Activated T-helper 2 cell treated with anti-CD3 and anti-CD28 coated beads, Interferon-gamma antibody, Interleukin-2, Interleukin-4, amounts not matched to agents 10 μg/mL and 5 μg/mL and 100 μg/mL, durations not matched to agents 14 hours and 24 hours and 36 hours (primary cell): Measurements from ENCODE around the gene ATL2. TPM values are rescaled to one million over a fixed set of nuclear protein-coding genes. Genes with fewer than 3 reads are reported as not detected.
"Not testable (repeated sequence)": the region's sequence is repeated elsewhere in the genome, so short reads cannot be mapped to it uniquely, and the experiment has no call there.

Source experiments
- DNase-seq: peaks from one replicate; pipeline ENCODE4 v3.0.0; 2021; ENCODE audit warnings: low spot score
- H3K27ac Mint-ChIP-seq: one replicate; pipeline ENCODE4 v1.8.0; 2021; ENCODE audit warnings: mixed read lengths
- H3K27me3 Mint-ChIP-seq: one replicate; pipeline ENCODE4 v1.8.0; 2021; ENCODE audit warnings: low read depth, mixed read lengths
- H3K36me3 Mint-ChIP-seq: one replicate; pipeline ENCODE4 v1.8.0; 2021; ENCODE audit warnings: low read depth, mixed read lengths
- H3K4me1 Mint-ChIP-seq: one replicate; pipeline ENCODE4 v1.8.0; 2021; ENCODE audit warnings: low read depth, mixed read lengths
- H3K4me3 Mint-ChIP-seq: one replicate; pipeline ENCODE4 v1.8.0; 2021; ENCODE audit warnings: low read depth, mild to moderate bottlenecking, moderate library complexity, mixed read lengths
- H3K9me3 Mint-ChIP-seq: one replicate; pipeline ENCODE4 v1.8.0; 2021; ENCODE audit warnings: mixed read lengths
- intact Hi-C: fragments of 100-400 bp; cut with micrococcal nuclease; formaldehyde crosslinking; loops from one replicate; pipeline ENCODE4 v1.15.1; 2023
- total RNA-seq: library from RNA; stranded (reverse); gene quantifications from 2 replicates; pipeline ENCODE4 v1.2.3, GENCODE V29; 2022

Gene ATL2
- total RNA-seq, 1 donor from 2014 or later, result 57.1 TPM

- no peak for DNase-seq
- intact Hi-C loops, result no loop called here
- Mint-ChIP-seq H3K9me3 (no peaks in the 10 kb centered on the region), H3K27me3 (no peaks in the 10 kb centered on the region), H3K4me3 (no peak overlapping the region), H3K36me3 (peaks cover 83% of the 10 kb centered on the region), H3K27ac (no peak overlapping the region), H3K4me1 (peaks cover 35% of the 10 kb centered on the region)
Measured at GRCh38 chr2:38301969-38302702, 74.9 kb downstream of the ATL2 start.

DNA sequence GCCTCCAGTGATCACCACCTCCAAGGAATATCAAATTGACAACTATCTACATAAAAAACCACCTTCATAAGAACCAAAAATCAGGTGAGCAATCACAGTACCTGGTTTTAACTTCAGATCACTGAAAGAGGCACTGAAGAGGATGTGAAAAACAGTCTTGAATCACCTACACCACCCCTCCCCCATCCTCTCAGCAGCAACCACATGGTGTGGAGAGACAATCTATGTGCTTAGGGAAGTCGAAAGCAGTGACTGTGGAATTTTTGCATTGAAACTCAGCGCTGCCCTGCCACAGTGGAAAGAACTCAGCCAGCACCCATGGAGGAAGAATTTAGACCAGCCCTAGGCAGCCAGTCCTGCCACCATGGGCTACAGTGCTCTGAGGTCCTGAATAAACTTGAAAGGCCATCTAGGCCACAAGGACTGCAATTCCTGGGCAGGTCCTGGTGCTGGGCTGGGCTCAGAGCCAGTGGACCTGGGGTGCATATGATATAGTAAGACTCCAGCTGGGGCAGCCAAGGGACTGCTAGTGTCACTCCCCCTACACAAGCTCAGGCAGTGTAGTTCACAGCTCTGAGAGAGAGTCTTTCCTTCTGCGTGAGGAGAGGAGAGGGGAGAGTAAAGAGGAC is 75.6 kb downstream of the ATL2 start:
- Mint-ChIP-seq H3K4me3 (no peak overlapping the region), H3K4me1 (peaks cover 35% of the 10 kb centered on the region), H3K27ac (peak overlapping the region; percentile 39), H3K9me3 (no peaks in the 10 kb centered on the region), H3K36me3 (peaks cover 83% of the 10 kb centered on the region), H3K27me3 (no peaks in the 10 kb centered on the region)
- DNase-seq, result no peak
- intact Hi-C loops, result no loop called here

GRCh38 chr2:38298539-38298938 is 78.5 kb downstream of the ATL2 start:
- DNase-seq, result no peak
- H3K4me1 Mint-ChIP-seq, result peaks cover 24% of the 10 kb centered on the region
- intact Hi-C loops, result no loop called here
- peaks cover 70% of the 10 kb centered on the region for H3K36me3 Mint-ChIP-seq
- H3K4me3 Mint-ChIP-seq, result no peak overlapping the region
- H3K27ac Mint-ChIP-seq, result peak overlapping the region; percentile 5
- no peaks in the 10 kb centered on the region for H3K9me3 Mint-ChIP-seq
- no peaks in the 10 kb centered on the region for H3K27me3 Mint-ChIP-seq

- Mint-ChIP-seq H3K27me3 (no peaks in the 10 kb centered on the region), H3K9me3 (no peaks in the 10 kb centered on the region), H3K4me1 (peaks cover 10% of the 10 kb centered on the region), H3K36me3 (peaks cover 52% of the 10 kb centered on the region), H3K27ac (no peak overlapping the region), H3K4me3 (no peak overlapping the region)
- no peak for DNase-seq
- intact Hi-C loops, result no loop called here
Measured at GRCh38 chr2:38296197-38296780, 80.8 kb downstream of the ATL2 start.

- H3K36me3 Mint-ChIP-seq, result peaks cover 41% of the 10 kb centered on the region
- H3K9me3 Mint-ChIP-seq, result no peaks in the 10 kb centered on the region
- H3K4me3 Mint-ChIP-seq, result no peak overlapping the region
- intact Hi-C loops, result no loop called here
- H3K4me1 Mint-ChIP-seq, result peaks cover 7% of the 10 kb centered on the region
- H3K27ac Mint-ChIP-seq, result no peak overlapping the region
- DNase-seq, result no peak
- peaks cover 4% of the 10 kb centered on the region for H3K27me3 Mint-ChIP-seq
Measured at GRCh38 chr2:38294597-38294996, 82.5 kb downstream of the ATL2 start.

DNA sequence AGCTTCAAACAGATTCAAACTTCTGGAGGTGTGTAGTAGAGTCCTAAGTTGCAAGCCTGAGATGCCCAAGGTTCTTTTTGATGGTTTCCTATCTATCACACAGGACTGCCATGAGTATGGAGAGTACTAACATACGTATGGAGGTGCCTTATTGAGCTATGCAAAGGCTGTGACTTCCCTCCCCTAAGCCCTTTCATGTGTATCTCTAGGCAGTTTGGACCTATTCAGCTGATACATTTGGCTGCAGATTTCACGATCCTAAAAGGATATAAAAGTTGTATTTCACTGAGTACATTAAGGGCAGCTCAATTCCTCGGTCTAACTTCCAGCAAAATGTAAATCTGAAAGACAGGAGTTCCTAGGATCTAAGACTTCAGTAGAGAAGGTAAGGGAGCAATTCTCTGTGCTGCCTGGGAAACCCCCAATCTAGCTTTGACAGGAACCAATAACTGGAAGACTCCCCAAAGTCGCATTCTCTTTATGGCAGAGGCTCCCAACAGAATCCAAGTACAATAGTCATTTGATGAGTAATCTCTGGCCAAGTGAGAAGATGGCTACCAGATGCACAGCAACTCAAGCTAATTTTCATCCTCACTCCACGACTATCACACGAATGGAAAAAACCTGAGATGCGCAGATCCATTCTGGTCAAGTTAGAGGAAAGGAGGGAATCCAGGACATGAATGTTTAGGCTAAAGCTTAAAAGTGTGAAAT is 83.8 kb downstream of the ATL2 start:
- Mint-ChIP-seq H3K4me1 (peaks cover 1% of the 10 kb centered on the region), H3K9me3 (no peaks in the 10 kb centered on the region), H3K27me3 (peaks cover 12% of the 10 kb centered on the region), H3K36me3 (peaks cover 30% of the 10 kb centered on the region), H3K4me3 (no peak overlapping the region), H3K27ac (no peak overlapping the region)
- intact Hi-C loops, result no loop called here
- DNase-seq, result no peak

GRCh38 chr2:38290332-38290731 is 86.7 kb downstream of the ATL2 start:
- Mint-ChIP-seq H3K27me3 (peaks cover 26% of the 10 kb centered on the region), H3K36me3 (peaks cover 2% of the 10 kb centered on the region), H3K9me3 (no peaks in the 10 kb centered on the region), H3K4me1 (peaks cover 2% of the 10 kb centered on the region), H3K4me3 (no peak overlapping the region), H3K27ac (no peak overlapping the region)
- DNase-seq, result no peak
- intact Hi-C loops, result no loop called here

GRCh38 chr2:38284971-38285370 is 92.1 kb downstream of the ATL2 start:
- no peak overlapping the region for H3K4me3 Mint-ChIP-seq
- no peaks in the 10 kb centered on the region for H3K9me3 Mint-ChIP-seq
- DNase-seq, result no peak
- intact Hi-C loops, result no loop called here
- H3K36me3 Mint-ChIP-seq, result no peaks in the 10 kb centered on the region
- peaks cover 7% of the 10 kb centered on the region for H3K4me1 Mint-ChIP-seq
- H3K27ac Mint-ChIP-seq, result no peak overlapping the region
- peaks cover 40% of the 10 kb centered on the region for H3K27me3 Mint-ChIP-seq

DNA sequence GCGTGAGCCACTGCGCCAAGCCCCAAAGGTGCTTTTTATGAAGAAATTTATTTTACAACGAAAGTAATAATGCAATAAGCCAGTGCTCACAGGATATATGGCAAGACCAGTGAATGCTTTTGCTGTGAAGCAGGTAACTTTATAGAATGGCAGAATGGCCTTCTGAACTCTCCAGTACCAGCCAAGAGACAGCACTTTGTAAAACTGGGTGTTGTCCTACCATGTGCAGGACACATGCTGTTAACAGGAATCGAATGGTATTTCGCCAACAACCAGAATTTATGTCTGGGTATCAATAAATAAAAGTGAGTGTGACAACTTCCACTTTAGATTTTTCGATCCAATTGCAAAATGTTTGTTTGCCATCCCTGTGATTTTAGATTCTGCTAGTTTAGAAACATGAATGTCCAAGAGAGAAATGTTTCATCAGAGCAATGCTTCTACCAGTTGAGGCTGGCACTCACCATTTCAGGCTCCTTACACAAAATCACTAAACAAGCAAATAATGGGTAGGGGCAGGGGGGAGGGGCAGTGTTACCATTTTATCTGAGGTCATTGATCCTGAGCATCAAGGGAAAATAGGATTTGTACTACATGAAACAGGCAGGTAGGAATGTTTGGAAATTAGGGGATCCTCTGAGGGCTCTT is 95.9 kb downstream of the ATL2 start:
- DNase-seq, result no peak
- Mint-ChIP-seq H3K4me3 (no peak overlapping the region), H3K9me3 (no peaks in the 10 kb centered on the region), H3K36me3 (no peaks in the 10 kb centered on the region), H3K4me1 (peaks cover 12% of the 10 kb centered on the region), H3K27ac (no peak overlapping the region), H3K27me3 (peaks cover 17% of the 10 kb centered on the region)
- intact Hi-C loops, result no loop called here

DNA sequence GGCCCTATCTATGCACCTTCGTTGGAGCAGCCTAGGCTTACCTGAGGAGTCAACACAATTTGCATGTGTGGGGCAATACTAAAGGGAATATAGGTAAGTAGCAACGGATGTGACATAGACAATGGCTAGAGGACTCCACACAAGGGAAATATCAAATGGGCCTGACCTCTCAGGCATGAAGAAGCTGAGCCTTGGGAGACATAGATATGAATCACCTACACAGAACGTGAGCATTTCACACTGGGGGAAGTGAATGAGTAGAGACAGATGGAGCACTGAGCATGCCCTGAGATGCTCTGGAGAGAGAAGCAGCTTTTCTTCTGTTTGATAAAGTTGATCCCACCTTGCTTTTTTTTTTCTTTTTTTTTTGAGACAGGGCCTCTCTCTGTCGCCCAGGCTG is 97.9 kb downstream of the ATL2 start:
- H3K27ac Mint-ChIP-seq, result no peak overlapping the region
- H3K4me3 Mint-ChIP-seq, result no peak overlapping the region
- intact Hi-C loops, result no loop called here
- no peaks in the 10 kb centered on the region for H3K9me3 Mint-ChIP-seq
- H3K4me1 Mint-ChIP-seq, result peaks cover 14% of the 10 kb centered on the region
- no peaks in the 10 kb centered on the region for H3K36me3 Mint-ChIP-seq
- H3K27me3 Mint-ChIP-seq, result peaks cover 18% of the 10 kb centered on the region
- DNase-seq, result no peak

- DNase-seq, intact Hi-C loops, H3K27ac Mint-ChIP-seq, H3K36me3 Mint-ChIP-seq, H3K9me3 Mint-ChIP-seq, H3K27me3 Mint-ChIP-seq, H3K4me3 Mint-ChIP-seq: not testable (repeated sequence)
- H3K4me1 Mint-ChIP-seq, result peaks cover 12% of the 10 kb centered on the region
Measured at GRCh38 chr2:38278117-38278438, 99.0 kb downstream of the ATL2 start.

GRCh38 chr2:38277245-38278116 is 99.6 kb downstream of the ATL2 start:
- Mint-ChIP-seq H3K36me3 (no peaks in the 10 kb centered on the region), H3K9me3 (no peaks in the 10 kb centered on the region), H3K27me3 (peaks cover 7% of the 10 kb centered on the region), H3K4me3 (no peak overlapping the region), H3K27ac (no peak overlapping the region), H3K4me1 (peaks cover 12% of the 10 kb centered on the region)
- DNase-seq, result no peak
- intact Hi-C loops, result no loop called here
